SK-N-SH (cell line): ENCODE data around the gene UVRAG. TPM values are rescaled to one million over a fixed set of nuclear protein-coding genes. Genes with fewer than 3 reads are reported as not detected.

Experiments used
- CTCF ChIA-PET: fragments of 300-600, 350-600 bp; formaldehyde crosslinking; extraction: SDS; loops from one replicate; lab custom pipeline; 2021; lab: Yijun Ruan, JAX
- POLR2A ChIA-PET: fragments of 350-600 bp; sonication (Branson Sonifier 250); formaldehyde crosslinking; extraction: SDS; loops from one replicate; lab custom pipeline; 2020; ENCODE audit warnings: antibody characterized with exemption, inconsistent platforms; lab: Yijun Ruan, JAX
- DNase-seq: peaks from one replicate; pipeline ENCODE4 v3.0.0; 2012
- H2AFZ ChIP-seq: fragments of 200-600 bp; sonication (generic); 2 replicates; pipeline ENCODE4 v1.8.1; 2016; ENCODE audit warnings: antibody characterized with exemption, mild to moderate bottlenecking, low read depth
- H3F3A ChIP-seq: fragments of 200-600 bp; sonication (generic); replicated peaks from 2 replicates; pipeline ENCODE3; 2016; ENCODE audit warnings: antibody characterized with exemption, mild to moderate bottlenecking; ENCODE audit not compliant: insufficient read depth
- H3K27ac ChIP-seq, 2 experiments: fragments of 200-500 bp in 1 of 2; fragments of 200-600 bp in 1 of 2; sonication (Bioruptor generic) in 1 of 2; sonication (generic), shearing (Covaris generic) in 1 of 2; 2 replicates each; pipeline versions ENCODE4 v1.5.1 to v1.6.1; 2014 to 2016; ENCODE audit warnings: low read depth in 2 of 2, inconsistent platforms in 1 of 2, low read length in 1 of 2, mild to moderate bottlenecking in 1 of 2, mixed read lengths in 1 of 2
- H3K27me3 ChIP-seq: fragments of 200-600 bp; sonication (generic), shearing (Covaris generic); 2 replicates; pipeline ENCODE4 v1.6.1; 2016; ENCODE audit warnings: mixed run types; ENCODE audit not compliant: insufficient read depth
- H3K36me3 ChIP-seq, 2 experiments: fragments of 200-500 bp in 1 of 2; fragments of 200-600 bp in 1 of 2; sonication (Bioruptor generic) in 1 of 2; sonication (generic) in 1 of 2; replicated peaks in 1 of 2; 2 replicates each; pipeline versions ENCODE3 to v1.5.1; 2014 to 2016; ENCODE audit warnings: low read length in 1 of 2, mild to moderate bottlenecking in 1 of 2; ENCODE audit not compliant: insufficient read depth in 2 of 2, control insufficient read depth in 1 of 2
- H3K4me1 ChIP-seq, 2 experiments: fragments of 200-500 bp in 1 of 2; fragments of 200-600 bp in 1 of 2; sonication (Bioruptor generic) in 1 of 2; sonication (generic), shearing (Covaris generic) in 1 of 2; 2 replicates each; pipeline versions ENCODE4 v1.5.1 to v1.6.1; 2014 to 2016; ENCODE audit warnings: low read depth in 1 of 2, low read length in 1 of 2, mixed run types in 1 of 2; ENCODE audit not compliant: insufficient read depth in 2 of 2, control insufficient read depth in 1 of 2
- H3K4me2 ChIP-seq: fragments of 200-600 bp; sonication (generic), shearing (Covaris generic); 2 replicates; pipeline ENCODE4 v1.6.1; 2017; ENCODE audit warnings: mixed run types
- H3K4me3 ChIP-seq, 2 experiments: fragments of 200-500 bp in 1 of 2; fragments of 200-600 bp in 1 of 2; sonication (Bioruptor generic) in 1 of 2; sonication (generic), shearing (Covaris generic) in 1 of 2; 2 replicates each; pipeline versions ENCODE4 v1.5.1 to v1.8.1; 2014 to 2016; ENCODE audit warnings: low read depth in 2 of 2, inconsistent platforms in 1 of 2, low read length in 1 of 2, mild to moderate bottlenecking in 1 of 2, mixed read lengths in 1 of 2, moderate library complexity in 1 of 2
- H3K79me2 ChIP-seq: fragments of 200-600 bp; sonication (generic); 2 replicates; pipeline ENCODE4 v1.8.1; 2017; ENCODE audit warnings: mild to moderate bottlenecking; ENCODE audit not compliant: insufficient read depth
- H3K9ac ChIP-seq: fragments of 200-600 bp; sonication (generic); 2 replicates; pipeline ENCODE4 v1.6.1; 2017; ENCODE audit warnings: mixed run types
- H3K9me2 ChIP-seq: fragments of 200-600 bp; sonication (generic); 2 replicates; pipeline ENCODE4 v1.6.1; 2017; ENCODE audit warnings: mixed run types
- H3K9me3 ChIP-seq: fragments of 200-600 bp; sonication (generic); 2 replicates; pipeline ENCODE4 v1.6.1; 2017; ENCODE audit warnings: mixed run types, mild to moderate bottlenecking, moderate library complexity
- H4K20me1 ChIP-seq: fragments of 200-600 bp; sonication (generic); 2 replicates; pipeline ENCODE4 v1.6.1; 2017; ENCODE audit warnings: mild to moderate bottlenecking, mixed run types; ENCODE audit not compliant: insufficient read depth
- EP300 ChIP-seq, 2 experiments: IDR thresholded peaks; 2 replicates each; pipeline versions ENCODE4 v1.4.0 to v1.6.1; 2012; ENCODE audit warnings: borderline replicate concordance in 1 of 2, low read depth in 1 of 2, low read length in 1 of 2
- NFIC ChIP-seq: IDR thresholded peaks from 2 replicates; pipeline ENCODE4 v1.4.0; 2012; ENCODE audit warnings: borderline replicate concordance
- POLR2AphosphoS5 ChIP-seq: IDR thresholded peaks from 2 replicates; pipeline ENCODE4 v1.6.1; 2012; ENCODE audit warnings: low read depth, low read length
- RFX5 ChIP-seq: IDR thresholded peaks from 2 replicates; pipeline ENCODE4 v1.6.1; 2012; ENCODE audit warnings: mild to moderate bottlenecking, improper control_type of control experiment, low read length
- WGBS: methylation state at CpG from one replicate; pipeline ENCODE4 v1.1.6; 2017; ENCODE audit warnings: low lambda C conversion rate; 5-methylcytosine and 5-hydroxymethylcytosine counted together
- polyA plus RNA-seq, 3 experiments: library from polyadenylated mRNA; depleted of rRNA; stranded (reverse); fragments of >200 nt; gene quantifications; 2 replicates each; pipeline ENCODE4 v1.2.3, GENCODE V29; 2012
- TF ChIP-seq, protein P1 (sequence below): IDR thresholded peaks from 2 replicates; pipeline ENCODE4 v1.6.1; 2012; ENCODE audit warnings: mild to moderate bottlenecking, low read depth, low read length, moderate library complexity
- TF ChIP-seq, protein P2 (sequence below): IDR thresholded peaks from 2 replicates; pipeline ENCODE4 v1.4.0; 2012; ENCODE audit warnings: low read depth, borderline replicate concordance

Gene UVRAG
- polyA plus RNA-seq, 1 of the 3 experiments (the other 2 are of a cell fraction), result 5.8 TPM

DNA sequence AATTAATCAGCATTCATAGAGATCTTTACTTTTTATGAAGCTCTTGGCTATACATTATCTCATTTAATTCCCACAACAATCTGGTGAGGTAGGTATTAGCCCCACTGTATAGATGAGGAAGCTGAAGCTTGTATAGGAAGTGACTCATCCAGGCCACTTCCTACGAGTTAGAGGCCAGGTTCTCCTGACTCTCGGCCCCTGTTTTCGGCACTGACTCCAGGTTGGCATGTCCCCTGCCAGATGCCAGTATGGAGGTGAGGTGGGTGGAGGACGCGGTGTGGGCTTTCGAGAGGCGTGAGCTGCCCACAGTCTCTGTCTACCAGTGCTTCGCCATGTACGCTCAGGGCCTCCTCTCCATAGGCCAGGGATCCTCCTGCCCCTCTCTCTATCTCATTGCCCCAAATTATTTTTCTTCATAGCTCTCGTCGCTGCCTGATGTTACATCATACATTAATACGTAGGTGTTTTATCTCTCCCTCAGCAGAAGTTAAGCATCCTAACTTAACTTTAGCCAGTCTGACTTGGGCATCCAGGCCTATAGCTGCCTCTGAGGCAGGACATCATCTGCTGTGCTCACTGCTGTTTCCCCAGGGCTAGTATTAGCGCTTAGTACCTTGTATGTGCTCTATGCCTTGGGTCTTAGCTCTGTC, 37.4 kb upstream of the UVRAG start:
- ChIA-PET CTCF (interaction anchor here (0.8 to 1.9 kb wide), 4 partner anchors 9 to 72 kb away, joined by 3 to 9 read pairs (median 4); partner anchors contain the start of gene DGAT2), POLR2A (no interaction called here)
- no peak for DNase-seq
- WGBS, result 84% methylated on average over 11 of the region's 13 CpGs
- no peak overlapping the region for H3K4me2 ChIP-seq
- H3F3A ChIP-seq, result no peaks in the 10 kb centered on the region
- no peaks in the 10 kb centered on the region for H3K36me3 ChIP-seq
- H3K27ac ChIP-seq, result no peak overlapping the region
- H3K79me2 ChIP-seq, result no peaks in the 10 kb centered on the region
- no peaks in the 10 kb centered on the region for H3K27me3 ChIP-seq
- no peak overlapping the region for H3K4me3 ChIP-seq
- H3K9me3 ChIP-seq, result no peaks in the 10 kb centered on the region
- no peaks in the 10 kb centered on the region for H4K20me1 ChIP-seq
- H3K4me1 ChIP-seq, result peaks cover 0 to 12% of the 10 kb centered on the region in 2 experiments; a peak in 1 of 4 replicates
- no peak overlapping the region for H2AFZ ChIP-seq
- TF ChIP-seq EP300 (IDR thresholded peaks at IDR 0.05; ENCODE audit: borderline replicate concordance in 1 of 2, low read depth in 1 of 2, low read length in 1 of 2), result no peak
- H3K9me2 ChIP-seq, result no peaks in the 10 kb centered on the region
- H3K9ac ChIP-seq, result no peak overlapping the region

DNA sequence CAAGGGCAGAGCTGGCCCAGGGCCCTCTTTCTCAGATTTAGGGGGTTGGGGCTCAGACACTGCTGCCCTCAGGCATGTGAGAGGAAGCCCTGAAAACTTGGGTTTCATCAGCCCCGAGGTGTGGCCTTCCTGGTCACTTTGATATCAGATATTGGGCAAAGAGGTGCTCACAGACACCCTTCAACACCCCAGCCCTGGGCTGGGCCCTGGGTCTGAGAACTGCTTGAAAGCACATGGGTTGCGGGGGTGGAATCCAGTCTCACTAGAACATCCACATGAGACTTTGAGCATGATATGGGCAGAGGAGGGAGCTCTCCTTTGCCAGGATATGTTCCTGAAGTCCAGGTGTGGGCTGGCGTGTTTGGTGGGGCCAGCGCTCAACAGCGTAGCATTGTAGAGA, 36.0 kb upstream of the UVRAG start:
- Histone ChIP-seq H3K36me3 (no peaks in the 10 kb centered on the region), H2AFZ (no peak overlapping the region), H3K79me2 (no peaks in the 10 kb centered on the region), H3K9me2 (no peaks in the 10 kb centered on the region), H3K27me3 (no peaks in the 10 kb centered on the region), H3K4me3 (no peak overlapping the region), H3K27ac (no peak overlapping the region), H3K4me2 (no peak overlapping the region), H4K20me1 (no peaks in the 10 kb centered on the region), H3K4me1 (peaks cover 0 to 12% of the 10 kb centered on the region in 2 experiments; a peak in 1 of 4 replicates), H3F3A (no peaks in the 10 kb centered on the region), H3K9ac (no peak overlapping the region), H3K9me3 (no peaks in the 10 kb centered on the region)
- 72% methylated on average over 5 of the region's 5 CpGs for WGBS
- no peak for DNase-seq
- TF ChIP-seq EP300 (IDR thresholded peaks at IDR 0.05; ENCODE audit: borderline replicate concordance in 1 of 2, low read depth in 1 of 2, low read length in 1 of 2), result no peak
- TF ChIP-seq POLR2AphosphoS5, result no peak
- TF ChIP-seq, protein P1, sequence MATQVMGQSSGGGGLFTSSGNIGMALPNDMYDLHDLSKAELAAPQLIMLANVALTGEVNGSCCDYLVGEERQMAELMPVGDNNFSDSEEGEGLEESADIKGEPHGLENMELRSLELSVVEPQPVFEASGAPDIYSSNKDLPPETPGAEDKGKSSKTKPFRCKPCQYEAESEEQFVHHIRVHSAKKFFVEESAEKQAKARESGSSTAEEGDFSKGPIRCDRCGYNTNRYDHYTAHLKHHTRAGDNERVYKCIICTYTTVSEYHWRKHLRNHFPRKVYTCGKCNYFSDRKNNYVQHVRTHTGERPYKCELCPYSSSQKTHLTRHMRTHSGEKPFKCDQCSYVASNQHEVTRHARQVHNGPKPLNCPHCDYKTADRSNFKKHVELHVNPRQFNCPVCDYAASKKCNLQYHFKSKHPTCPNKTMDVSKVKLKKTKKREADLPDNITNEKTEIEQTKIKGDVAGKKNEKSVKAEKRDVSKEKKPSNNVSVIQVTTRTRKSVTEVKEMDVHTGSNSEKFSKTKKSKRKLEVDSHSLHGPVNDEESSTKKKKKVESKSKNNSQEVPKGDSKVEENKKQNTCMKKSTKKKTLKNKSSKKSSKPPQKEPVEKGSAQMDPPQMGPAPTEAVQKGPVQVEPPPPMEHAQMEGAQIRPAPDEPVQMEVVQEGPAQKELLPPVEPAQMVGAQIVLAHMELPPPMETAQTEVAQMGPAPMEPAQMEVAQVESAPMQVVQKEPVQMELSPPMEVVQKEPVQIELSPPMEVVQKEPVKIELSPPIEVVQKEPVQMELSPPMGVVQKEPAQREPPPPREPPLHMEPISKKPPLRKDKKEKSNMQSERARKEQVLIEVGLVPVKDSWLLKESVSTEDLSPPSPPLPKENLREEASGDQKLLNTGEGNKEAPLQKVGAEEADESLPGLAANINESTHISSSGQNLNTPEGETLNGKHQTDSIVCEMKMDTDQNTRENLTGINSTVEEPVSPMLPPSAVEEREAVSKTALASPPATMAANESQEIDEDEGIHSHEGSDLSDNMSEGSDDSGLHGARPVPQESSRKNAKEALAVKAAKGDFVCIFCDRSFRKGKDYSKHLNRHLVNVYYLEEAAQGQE, result no peak
- no peak for TF ChIP-seq RFX5
- TF ChIP-seq NFIC, result no peak
- TF ChIP-seq, protein P2, sequence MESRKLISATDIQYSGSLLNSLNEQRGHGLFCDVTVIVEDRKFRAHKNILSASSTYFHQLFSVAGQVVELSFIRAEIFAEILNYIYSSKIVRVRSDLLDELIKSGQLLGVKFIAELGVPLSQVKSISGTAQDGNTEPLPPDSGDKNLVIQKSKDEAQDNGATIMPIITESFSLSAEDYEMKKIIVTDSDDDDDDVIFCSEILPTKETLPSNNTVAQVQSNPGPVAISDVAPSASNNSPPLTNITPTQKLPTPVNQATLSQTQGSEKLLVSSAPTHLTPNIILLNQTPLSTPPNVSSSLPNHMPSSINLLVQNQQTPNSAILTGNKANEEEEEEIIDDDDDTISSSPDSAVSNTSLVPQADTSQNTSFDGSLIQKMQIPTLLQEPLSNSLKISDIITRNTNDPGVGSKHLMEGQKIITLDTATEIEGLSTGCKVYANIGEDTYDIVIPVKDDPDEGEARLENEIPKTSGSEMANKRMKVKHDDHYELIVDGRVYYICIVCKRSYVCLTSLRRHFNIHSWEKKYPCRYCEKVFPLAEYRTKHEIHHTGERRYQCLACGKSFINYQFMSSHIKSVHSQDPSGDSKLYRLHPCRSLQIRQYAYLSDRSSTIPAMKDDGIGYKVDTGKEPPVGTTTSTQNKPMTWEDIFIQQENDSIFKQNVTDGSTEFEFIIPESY, result no peak
- POLR2A ChIA-PET, result no interaction called here
- CTCF ChIA-PET, result interaction anchor here (1.0 to 2.8 kb wide), 3 partner anchors 10 to 31 kb away, joined by 3 to 18 read pairs (median 4); no protein-coding TSS in a partner anchor
